ENCODE data around the gene TSC22D4.
A peak's percentile ranks its signal among the peaks of the same experiment; 100 is the strongest.

TSC22D4 gene

DNA sequence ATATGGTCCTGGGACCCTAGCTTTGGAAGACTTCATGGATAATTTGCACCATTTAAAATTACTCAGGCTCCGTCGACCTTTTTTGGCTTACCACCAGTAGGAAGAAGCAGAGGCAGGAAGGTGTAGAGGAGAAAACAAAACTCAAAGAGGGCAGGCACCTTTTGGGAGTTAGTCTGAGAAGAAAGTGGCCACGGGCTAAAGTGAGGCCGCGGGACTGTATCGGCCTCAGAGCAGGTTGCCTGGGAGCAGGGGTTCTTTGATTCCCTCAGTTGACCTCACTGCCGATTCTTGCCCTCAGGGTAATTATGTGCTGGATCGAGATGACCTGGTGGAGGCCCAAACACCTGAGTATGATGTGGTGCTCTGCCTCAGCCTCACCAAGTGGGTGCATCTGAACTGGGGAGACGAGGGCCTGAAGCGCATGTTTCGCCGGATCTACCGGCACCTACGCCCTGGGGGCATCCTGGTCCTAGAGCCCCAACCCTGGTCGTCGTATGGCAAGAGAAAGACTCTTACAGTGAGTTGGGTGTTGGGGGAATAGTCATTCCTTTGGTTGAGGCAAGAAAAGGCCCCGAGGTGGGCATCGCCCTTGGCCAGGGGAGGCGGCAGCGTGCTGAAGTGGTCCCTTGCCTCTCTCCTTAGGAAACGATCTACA lies 46.3 kb downstream of the TSC22D4 start:
- TF ChIP-seq, protein P1, sequence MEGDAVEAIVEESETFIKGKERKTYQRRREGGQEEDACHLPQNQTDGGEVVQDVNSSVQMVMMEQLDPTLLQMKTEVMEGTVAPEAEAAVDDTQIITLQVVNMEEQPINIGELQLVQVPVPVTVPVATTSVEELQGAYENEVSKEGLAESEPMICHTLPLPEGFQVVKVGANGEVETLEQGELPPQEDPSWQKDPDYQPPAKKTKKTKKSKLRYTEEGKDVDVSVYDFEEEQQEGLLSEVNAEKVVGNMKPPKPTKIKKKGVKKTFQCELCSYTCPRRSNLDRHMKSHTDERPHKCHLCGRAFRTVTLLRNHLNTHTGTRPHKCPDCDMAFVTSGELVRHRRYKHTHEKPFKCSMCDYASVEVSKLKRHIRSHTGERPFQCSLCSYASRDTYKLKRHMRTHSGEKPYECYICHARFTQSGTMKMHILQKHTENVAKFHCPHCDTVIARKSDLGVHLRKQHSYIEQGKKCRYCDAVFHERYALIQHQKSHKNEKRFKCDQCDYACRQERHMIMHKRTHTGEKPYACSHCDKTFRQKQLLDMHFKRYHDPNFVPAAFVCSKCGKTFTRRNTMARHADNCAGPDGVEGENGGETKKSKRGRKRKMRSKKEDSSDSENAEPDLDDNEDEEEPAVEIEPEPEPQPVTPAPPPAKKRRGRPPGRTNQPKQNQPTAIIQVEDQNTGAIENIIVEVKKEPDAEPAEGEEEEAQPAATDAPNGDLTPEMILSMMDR (IDR thresholded peaks at IDR 0.05; ENCODE audit: low read depth, low read length, missing control alignments): no peak
- no peak overlapping the region for H3K4me3 ChIP-seq (ENCODE audit: low read depth, low read length)
- in situ Hi-C loops (cut with HindIII; ENCODE audit: low pct_ligation_motif_present, low sequenced_read_pairs): no loop called here
- peaks cover 18% of the 10 kb centered on the region for H3K36me3 ChIP-seq (replicated peaks)
- DNase-seq: no peak
- H3K27me3 ChIP-seq (replicated peaks): no peaks in the 10 kb centered on the region
- no peak overlapping the region for H3K27ac ChIP-seq

DNA sequence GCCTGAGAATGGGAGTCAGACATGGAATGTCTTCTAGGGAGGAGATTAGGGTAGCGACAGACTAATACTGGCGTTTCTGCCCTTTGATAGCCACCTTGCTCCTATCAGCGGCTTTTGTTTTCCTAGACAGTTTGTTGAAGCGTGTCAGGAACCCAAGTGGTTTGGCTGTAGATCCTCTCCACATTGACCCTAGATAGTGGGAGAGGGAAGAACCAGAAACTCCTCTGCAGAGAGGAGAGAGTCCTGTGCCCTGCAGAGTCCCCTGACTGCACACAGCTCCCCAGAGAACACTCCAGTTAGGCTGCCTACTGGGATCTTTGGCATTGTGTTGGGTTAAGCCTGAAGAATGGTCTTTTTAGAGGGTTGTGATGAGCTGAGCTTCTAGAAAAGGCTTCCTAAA lies 47.0 kb downstream of the TSC22D4 start:
- DNase-seq: no peak
- no peak overlapping the region for H3K27ac ChIP-seq
- H3K27me3 ChIP-seq (replicated peaks): no peaks in the 10 kb centered on the region
- in situ Hi-C loops (cut with HindIII; ENCODE audit: low pct_ligation_motif_present, low sequenced_read_pairs): no loop called here
- H3K36me3 ChIP-seq (replicated peaks): peaks cover 18% of the 10 kb centered on the region
- no peak overlapping the region for H3K4me3 ChIP-seq (ENCODE audit: low read depth, low read length)
- TF ChIP-seq, protein P1 (IDR thresholded peaks at IDR 0.05; ENCODE audit: low read depth, low read length, missing control alignments): no peak

DNA sequence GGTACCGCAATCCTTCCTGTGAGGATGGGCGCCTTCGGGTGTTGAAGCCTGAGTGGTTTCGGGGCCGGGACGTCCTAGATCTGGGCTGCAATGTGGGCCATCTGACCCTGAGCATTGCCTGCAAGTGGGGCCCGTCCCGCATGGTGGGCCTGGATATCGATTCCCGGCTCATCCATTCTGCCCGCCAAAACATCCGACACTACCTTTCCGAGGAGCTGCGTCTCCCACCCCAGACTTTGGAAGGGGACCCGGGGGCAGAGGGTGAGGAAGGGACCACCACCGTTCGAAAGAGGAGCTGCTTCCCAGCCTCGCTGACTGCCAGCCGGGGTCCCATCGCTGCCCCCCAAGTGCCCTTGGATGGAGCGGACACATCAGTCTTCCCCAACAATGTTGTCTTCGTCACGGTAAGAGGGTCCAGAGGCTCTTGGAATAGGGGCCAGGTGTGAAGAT lies 47.7 kb downstream of the TSC22D4 start:
- DNase-seq: no peak
- H3K4me3 ChIP-seq (ENCODE audit: low read depth, low read length): no peak overlapping the region
- no peaks in the 10 kb centered on the region for H3K27me3 ChIP-seq (replicated peaks)
- no peak overlapping the region for H3K27ac ChIP-seq
- peaks cover 18% of the 10 kb centered on the region for H3K36me3 ChIP-seq (replicated peaks)
- TF ChIP-seq, protein P1 (IDR thresholded peaks at IDR 0.05; ENCODE audit: low read depth, low read length, missing control alignments): no peak
- in situ Hi-C loops (cut with HindIII; ENCODE audit: low pct_ligation_motif_present, low sequenced_read_pairs): no loop called here

DNA sequence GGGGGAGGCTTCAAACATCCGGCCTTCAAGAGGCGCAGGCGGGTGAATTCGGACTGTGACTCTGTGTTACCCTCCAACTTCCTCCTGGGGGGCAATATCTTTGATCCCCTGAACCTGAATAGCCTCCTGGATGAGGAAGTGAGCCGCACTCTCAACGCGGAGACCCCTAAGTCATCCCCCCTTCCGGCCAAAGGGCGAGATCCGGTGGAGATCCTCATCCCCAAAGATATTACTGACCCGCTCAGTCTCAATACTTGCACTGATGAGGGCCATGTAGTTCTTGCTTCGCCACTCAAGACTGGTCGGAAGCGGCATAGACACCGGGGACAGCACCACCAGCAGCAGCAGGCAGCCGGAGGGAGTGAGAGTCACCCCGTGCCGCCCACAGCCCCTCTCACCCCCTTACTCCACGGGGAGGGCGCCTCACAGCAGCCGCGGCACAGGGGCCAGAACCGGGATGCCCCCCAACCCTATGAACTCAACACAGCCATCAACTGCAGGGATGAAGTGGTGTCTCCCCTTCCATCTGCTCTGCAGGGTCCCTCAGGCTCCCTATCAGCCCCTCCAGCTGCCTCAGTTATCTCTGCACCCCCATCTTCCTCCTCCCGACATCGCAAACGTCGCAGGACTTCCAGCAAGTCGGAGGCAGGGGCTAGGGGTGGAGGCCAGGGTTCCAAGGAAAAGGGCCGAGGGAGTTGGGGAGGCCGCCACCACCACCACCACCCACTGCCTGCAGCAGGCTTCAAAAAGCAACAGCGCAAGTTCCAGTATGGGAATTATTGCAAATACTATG lies 48.3 kb downstream of the TSC22D4 start:
- DNase-seq: no peak
- Histone ChIP-seq H3K36me3 (replicated peaks) (peaks cover 18% of the 10 kb centered on the region), H3K27me3 (replicated peaks) (no peaks in the 10 kb centered on the region), H3K27ac (no peak overlapping the region), H3K4me3 (ENCODE audit: low read depth, low read length) (peak overlapping the region; percentile 66)
- TF ChIP-seq, protein P1 (IDR thresholded peaks at IDR 0.05; ENCODE audit: low read depth, low read length, missing control alignments): no peak
- in situ Hi-C loops (cut with HindIII; ENCODE audit: low pct_ligation_motif_present, low sequenced_read_pairs): no loop called here

DNA sequence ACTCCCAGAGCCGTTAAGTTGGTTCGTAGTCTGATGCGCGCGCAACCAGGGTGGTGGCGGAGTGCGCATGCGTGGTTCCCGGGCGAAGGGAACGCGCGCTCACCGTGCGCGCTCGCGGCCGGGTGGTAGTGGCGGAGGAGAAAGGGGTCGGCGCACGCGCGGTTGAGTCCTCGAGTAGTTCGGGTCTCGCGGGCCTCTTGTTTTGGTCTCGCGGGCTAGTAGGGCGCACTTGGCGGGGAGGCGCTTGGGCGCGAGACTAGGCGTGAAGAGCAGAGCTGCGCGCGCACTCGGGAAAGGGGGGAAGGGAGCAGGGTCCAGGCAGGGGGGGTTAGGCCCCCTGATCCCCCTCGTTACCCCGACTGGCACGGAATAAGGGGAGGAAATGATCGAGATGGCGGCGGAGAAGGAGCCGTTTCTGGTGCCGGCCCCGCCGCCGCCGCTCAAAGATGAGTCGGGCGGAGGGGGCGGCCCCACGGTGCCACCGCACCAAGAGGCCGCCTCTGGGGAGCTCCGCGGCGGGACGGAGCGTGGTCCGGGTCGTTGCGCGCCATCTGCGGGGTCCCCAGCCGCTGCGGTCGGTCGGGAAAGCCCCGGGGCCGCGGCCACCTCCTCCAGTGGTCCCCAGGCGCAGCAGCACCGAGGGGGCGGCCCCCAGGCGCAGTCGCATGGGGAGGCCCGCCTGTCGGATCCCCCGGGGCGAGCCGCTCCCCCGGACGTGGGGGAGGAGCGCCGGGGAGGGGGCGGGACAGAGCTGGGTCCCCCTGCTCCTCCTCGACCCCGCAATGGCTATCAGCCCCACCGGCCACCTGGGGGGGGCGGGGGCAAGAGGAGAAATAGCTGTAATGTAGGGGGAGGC lies 49.1 kb downstream of the TSC22D4 start, which contains the start of gene MEPCE:
Gene MEPCE (plus strand): TSS at position 195 of the 856 bp plus-strand sequence. CDS start 188 bp downstream, at position 383.
- Histone ChIP-seq H3K27me3 (replicated peaks) (no peaks in the 10 kb centered on the region), H3K27ac (peak within 1 kb of the TSS; percentile 96), H3K4me3 (ENCODE audit: low read depth, low read length) (peak within 1 kb of the TSS; percentile 66), H3K36me3 (replicated peaks) (peaks cover 18% of the 10 kb centered on the region)
- TF ChIP-seq, protein P1 (IDR thresholded peaks at IDR 0.05; ENCODE audit: low read depth, low read length, missing control alignments): no peak
- in situ Hi-C loops (cut with HindIII; ENCODE audit: low pct_ligation_motif_present, low sequenced_read_pairs): no loop called here
- DNase-seq: peak; percentile 97
